Tibial nerve (tissue), 4 donors: ENCODE data around the gene BFSP1. TPM values are rescaled to one million over a fixed set of nuclear protein-coding genes. Genes with fewer than 3 reads are reported as not detected.

ENCODE experiments used
- DNase-seq, 2 donors: peaks; one replicate each; pipeline ENCODE4 v3.0.0-alpha.2; 2019; ENCODE audit warnings: low spot score in 2 of 2
- H3K27ac ChIP-seq, 4 donors: fragments of 200-600 bp; sonication (generic) in 3 of 4; one replicate each; pipeline ENCODE4 v1.5.1; 2017 to 2019; ENCODE audit warnings: mild to moderate bottlenecking in 1 of 4
- H3K27me3 ChIP-seq, 2 donors: fragments of 200-600 bp; sonication (generic) in 1 of 2; one replicate each; pipeline versions ENCODE4 v1.5.1 to v1.6.0; 2017 to 2019
- H3K36me3 ChIP-seq, 3 donors: fragments of 200-600 bp; sonication (generic); one replicate each; pipeline ENCODE4 v1.5.1; 2018 to 2019
- H3K4me1 ChIP-seq, 4 donors: fragments of 200-600 bp; sonication (generic) in 3 of 4; one replicate each; pipeline ENCODE4 v1.5.1; 2017 to 2019
- H3K4me3 ChIP-seq, 4 donors: fragments of 200-600 bp; sonication (generic) in 3 of 4; one replicate each; pipeline ENCODE4 v1.5.1; 2017 to 2019; ENCODE audit warnings: mild to moderate bottlenecking in 1 of 4, moderate library complexity in 1 of 4
- H3K9me3 ChIP-seq, 4 donors: fragments of 200-600 bp; sonication (generic) in 3 of 4; one replicate each; pipeline ENCODE4 v1.5.1; 2017 to 2019
- EP300 ChIP-seq, 2 donors: sonication (generic); formaldehyde crosslinking; IDR thresholded peaks; one replicate each; pipeline ENCODE4 v1.6.1; 2017; ENCODE audit warnings: antibody characterized with exemption in 2 of 2, mild to moderate bottlenecking in 1 of 2
- POLR2A ChIP-seq, 2 donors: fragments of 450-650 bp; IDR thresholded peaks; one replicate each; pipeline ENCODE4 v1.6.1; 2017; ENCODE audit warnings: antibody characterized with exemption in 2 of 2, mild to moderate bottlenecking in 2 of 2, moderate library complexity in 2 of 2
- WGBS, 2 donors: methylation state at CpG; one replicate each; pipeline ENCODE4 v1.1.5; 2018; 5-methylcytosine and 5-hydroxymethylcytosine counted together
- total RNA-seq, 4 donors: library from RNA; depleted of rRNA; stranded (reverse); fragments of >200 nt; gene quantifications; one replicate each; pipeline ENCODE4 v1.1.0, GENCODE V29; 2016
- TF ChIP-seq, protein P1 (sequence below), 5 experiments: fragments of 200-600 bp in 3 of 5; fragments of 450-650 bp in 2 of 5; sonication (generic) in 3 of 5; IDR thresholded peaks; one replicate each; pipeline ENCODE4 v1.5.1; 2016 to 2019; ENCODE audit warnings: antibody characterized with exemption in 5 of 5, mild to moderate bottlenecking in 3 of 5, moderate library complexity in 2 of 5

BFSP1 gene
- total RNA-seq, result 1 to 10 TPM in 1 of 4 donors, under 1 TPM in 2, not detected in 1; 0.39 to 5.9 (median 0.63) TPM

DNA sequence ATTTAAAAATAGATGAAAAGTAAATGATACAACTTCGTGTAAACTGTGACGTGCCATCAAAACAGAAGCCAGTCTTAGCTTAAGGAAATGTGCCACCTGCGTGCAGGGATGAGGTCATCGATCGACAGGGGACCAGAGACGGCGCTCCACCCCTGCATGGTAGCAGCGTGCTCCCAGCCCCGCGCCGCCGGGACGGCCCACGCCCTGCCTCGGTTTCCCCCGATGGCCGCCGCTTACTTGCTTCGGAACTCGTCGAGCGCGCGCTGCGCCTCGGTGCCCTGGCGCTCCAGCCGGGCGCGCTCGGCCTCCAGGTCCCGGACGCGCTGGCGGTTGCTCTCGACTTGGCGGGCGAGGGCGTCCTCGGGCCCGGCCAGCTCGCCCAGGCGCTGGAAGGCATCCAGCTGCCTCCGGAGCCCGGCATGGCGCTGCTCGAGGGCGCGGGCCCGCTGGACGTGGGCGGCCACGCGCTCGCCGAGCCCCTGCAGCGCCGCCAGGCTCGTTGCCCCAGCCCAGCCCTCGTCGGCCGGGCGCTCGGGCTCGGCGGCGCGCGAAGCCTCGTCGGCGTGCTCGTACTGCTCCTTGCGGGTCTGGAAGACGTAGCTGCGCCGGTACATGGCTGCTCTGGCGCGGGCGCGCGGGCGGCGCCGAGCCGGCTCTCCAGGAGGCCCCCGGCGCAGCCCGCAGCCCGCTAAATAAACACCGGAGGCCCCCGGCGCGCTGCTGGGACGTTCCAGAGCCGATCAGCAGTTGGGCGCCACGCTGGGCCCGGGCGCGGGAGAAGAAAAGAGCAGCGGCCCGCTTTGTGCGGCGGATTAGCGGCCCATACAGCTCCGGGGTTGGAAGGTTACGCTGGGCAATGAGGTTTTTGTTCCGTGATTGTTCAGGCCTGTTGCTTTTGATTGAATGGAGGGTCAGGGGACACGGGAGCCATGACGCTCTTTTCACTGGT lies at the start of gene BFSP1:
Gene BFSP1 (minus strand): TSS at position 664 of the 949 bp plus-strand sequence. CDS start 50 bp downstream, at position 614.
- no peaks in the 10 kb centered on the region for H3K36me3 ChIP-seq
- TF ChIP-seq, protein P1, sequence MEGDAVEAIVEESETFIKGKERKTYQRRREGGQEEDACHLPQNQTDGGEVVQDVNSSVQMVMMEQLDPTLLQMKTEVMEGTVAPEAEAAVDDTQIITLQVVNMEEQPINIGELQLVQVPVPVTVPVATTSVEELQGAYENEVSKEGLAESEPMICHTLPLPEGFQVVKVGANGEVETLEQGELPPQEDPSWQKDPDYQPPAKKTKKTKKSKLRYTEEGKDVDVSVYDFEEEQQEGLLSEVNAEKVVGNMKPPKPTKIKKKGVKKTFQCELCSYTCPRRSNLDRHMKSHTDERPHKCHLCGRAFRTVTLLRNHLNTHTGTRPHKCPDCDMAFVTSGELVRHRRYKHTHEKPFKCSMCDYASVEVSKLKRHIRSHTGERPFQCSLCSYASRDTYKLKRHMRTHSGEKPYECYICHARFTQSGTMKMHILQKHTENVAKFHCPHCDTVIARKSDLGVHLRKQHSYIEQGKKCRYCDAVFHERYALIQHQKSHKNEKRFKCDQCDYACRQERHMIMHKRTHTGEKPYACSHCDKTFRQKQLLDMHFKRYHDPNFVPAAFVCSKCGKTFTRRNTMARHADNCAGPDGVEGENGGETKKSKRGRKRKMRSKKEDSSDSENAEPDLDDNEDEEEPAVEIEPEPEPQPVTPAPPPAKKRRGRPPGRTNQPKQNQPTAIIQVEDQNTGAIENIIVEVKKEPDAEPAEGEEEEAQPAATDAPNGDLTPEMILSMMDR (IDR thresholded peaks at IDR 0.05), result no peak
- TF ChIP-seq POLR2A (IDR thresholded peaks at IDR 0.05) (no peak), EP300 (IDR thresholded peaks at IDR 0.05) (no peak)
- H3K4me1 ChIP-seq, result peaks cover 0 to 17% (median 2%) of the 10 kb centered on the region in 4 donors
- DNase-seq, result no peak
- peak within 1 kb of the TSS in 2 of 4 donors; percentile 66 to 78 for H3K27ac ChIP-seq
- no peaks in the 10 kb centered on the region for H3K27me3 ChIP-seq
- peak within 1 kb of the TSS; percentile 41 to 65 (median 45) for H3K4me3 ChIP-seq
- H3K9me3 ChIP-seq, result no peaks in the 10 kb centered on the region
- 1 to 3% methylated on average over 62 to 66 of the region's 111 CpGs for WGBS, 2 donors

DNA sequence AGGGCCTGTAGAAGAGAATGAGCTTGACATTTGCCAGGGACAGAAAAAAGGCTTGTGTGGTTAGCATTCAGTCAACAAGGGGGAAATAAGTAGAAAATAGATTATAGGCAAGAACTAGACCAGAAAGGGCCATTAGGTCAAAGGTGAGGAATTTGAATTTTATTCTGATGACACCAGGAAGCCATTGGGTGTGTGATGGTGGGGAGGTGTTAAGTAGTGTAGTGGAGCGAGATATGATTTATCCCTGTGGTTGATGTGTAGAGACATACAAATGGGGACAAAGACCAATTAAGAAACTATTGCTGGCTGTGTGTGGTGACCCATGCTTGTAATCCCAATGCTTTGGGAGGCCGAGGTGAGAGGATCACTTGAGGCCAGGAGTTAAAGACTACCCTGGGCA lies 49.7 kb upstream of the BFSP1 start:
- no peaks in the 10 kb centered on the region for H3K36me3 ChIP-seq
- H3K27me3 ChIP-seq, result no peaks in the 10 kb centered on the region
- no peak overlapping the region for H3K27ac ChIP-seq
- no peak for DNase-seq
- peaks cover 0 to 31% (median under 1%) of the 10 kb centered on the region in 4 donors for H3K4me1 ChIP-seq
- no peak for TF ChIP-seq EP300 (IDR thresholded peaks at IDR 0.05)
- no peak for TF ChIP-seq POLR2A (IDR thresholded peaks at IDR 0.05)
- TF ChIP-seq, protein P1 (IDR thresholded peaks at IDR 0.05), result no peak
- 89 to 93% methylated on average over 2 of the region's 2 CpGs for WGBS, 2 donors
- no peaks in the 10 kb centered on the region for H3K9me3 ChIP-seq
- H3K4me3 ChIP-seq, result no peak overlapping the region

DNA sequence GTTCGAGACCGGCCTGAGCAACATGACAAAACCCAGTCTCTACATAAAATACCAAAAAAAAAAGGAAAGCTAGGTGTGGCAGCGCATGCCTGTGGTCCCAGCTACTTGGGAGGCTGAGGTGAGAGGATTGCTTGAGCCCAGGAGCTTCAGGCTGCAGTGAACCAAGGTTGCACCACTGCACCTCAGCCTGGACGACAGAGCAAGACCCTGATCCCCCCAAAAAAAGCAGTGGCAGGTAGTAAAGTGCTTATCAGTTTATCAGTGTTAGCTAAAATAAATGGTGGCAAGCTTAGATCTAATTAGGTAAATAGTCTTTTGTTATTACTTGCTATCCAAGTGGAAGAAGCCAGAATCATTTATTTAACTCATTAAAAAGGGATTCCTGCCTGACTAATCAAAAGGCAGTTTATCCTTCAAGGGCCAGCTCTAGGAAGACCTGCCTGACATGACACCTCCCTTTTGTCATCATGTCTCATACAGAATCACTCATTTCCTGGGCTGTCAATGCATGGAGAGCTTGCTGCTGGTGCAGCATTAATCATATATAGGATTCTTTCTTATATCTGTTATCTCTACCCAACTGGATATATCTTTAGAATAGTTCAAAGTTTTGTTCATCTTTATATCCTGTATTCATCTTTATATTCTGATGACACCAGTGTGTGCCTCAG lies 48.3 kb upstream of the BFSP1 start:
- H3K27me3 ChIP-seq, result no peaks in the 10 kb centered on the region
- no peak overlapping the region for H3K4me3 ChIP-seq
- H3K4me1 ChIP-seq, result peaks cover 0 to 29% (median 0%) of the 10 kb centered on the region in 4 donors
- no peaks in the 10 kb centered on the region for H3K9me3 ChIP-seq
- no peaks in the 10 kb centered on the region for H3K36me3 ChIP-seq
- no peak for TF ChIP-seq EP300 (IDR thresholded peaks at IDR 0.05)
- no peak for TF ChIP-seq POLR2A (IDR thresholded peaks at IDR 0.05)
- TF ChIP-seq, protein P1 (IDR thresholded peaks at IDR 0.05), result no peak
- no peak for DNase-seq
- WGBS, 2 donors, result 93% methylated on average over 4 of the region's 4 CpGs
- no peak overlapping the region for H3K27ac ChIP-seq

DNA sequence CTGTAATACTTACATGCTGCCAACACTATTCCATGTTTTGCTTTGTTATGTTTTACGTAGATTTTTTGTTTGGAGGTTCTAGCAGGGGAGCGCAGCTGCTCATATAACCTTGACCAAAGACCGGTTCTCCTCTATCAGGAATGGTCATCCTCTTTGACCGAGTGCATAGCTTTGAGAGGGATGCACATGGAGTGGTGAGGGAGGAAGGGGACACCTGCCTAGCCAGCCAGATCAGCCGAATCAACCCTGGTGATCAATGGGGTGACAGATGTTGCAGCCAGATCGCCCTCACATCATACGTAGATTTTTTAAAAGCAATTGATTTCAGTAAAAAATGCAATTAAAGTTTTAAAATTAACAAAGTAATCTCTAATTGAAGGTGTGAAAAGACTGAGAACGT lies 45.0 kb upstream of the BFSP1 start:
- H3K9me3 ChIP-seq, result no peaks in the 10 kb centered on the region
- TF ChIP-seq, protein P1 (IDR thresholded peaks at IDR 0.05), result no peak
- no peak for TF ChIP-seq EP300 (IDR thresholded peaks at IDR 0.05)
- no peak for TF ChIP-seq POLR2A (IDR thresholded peaks at IDR 0.05)
- H3K36me3 ChIP-seq, result no peaks in the 10 kb centered on the region
- no peak overlapping the region for H3K4me3 ChIP-seq
- DNase-seq, result no peak
- no peaks in the 10 kb centered on the region for H3K27me3 ChIP-seq
- no peak overlapping the region for H3K27ac ChIP-seq
- H3K4me1 ChIP-seq, result peaks cover 0 to 62% (median 3%) of the 10 kb centered on the region in 4 donors
- 82% methylated on average over 8 of the region's 8 CpGs for WGBS, 2 donors
